GM21528 (cell line): ENCODE results near the gene SIRT4.
"Not testable (repeated sequence)": the region's sequence is repeated elsewhere in the genome, so short reads cannot be mapped to it uniquely, and the experiment has no call there.

Source experiments
- ATAC-seq: cut with Tn5 transposase; IDR thresholded peaks from one replicate; pipeline ENCODE4 v1.9.1; 2021; ENCODE audit warnings: mild to moderate bottlenecking, moderate library complexity; ENCODE audit not compliant: unreplicated experiment, low FRiP score

Gene SIRT4, protein sequence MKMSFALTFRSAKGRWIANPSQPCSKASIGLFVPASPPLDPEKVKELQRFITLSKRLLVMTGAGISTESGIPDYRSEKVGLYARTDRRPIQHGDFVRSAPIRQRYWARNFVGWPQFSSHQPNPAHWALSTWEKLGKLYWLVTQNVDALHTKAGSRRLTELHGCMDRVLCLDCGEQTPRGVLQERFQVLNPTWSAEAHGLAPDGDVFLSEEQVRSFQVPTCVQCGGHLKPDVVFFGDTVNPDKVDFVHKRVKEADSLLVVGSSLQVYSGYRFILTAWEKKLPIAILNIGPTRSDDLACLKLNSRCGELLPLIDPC

DNA sequence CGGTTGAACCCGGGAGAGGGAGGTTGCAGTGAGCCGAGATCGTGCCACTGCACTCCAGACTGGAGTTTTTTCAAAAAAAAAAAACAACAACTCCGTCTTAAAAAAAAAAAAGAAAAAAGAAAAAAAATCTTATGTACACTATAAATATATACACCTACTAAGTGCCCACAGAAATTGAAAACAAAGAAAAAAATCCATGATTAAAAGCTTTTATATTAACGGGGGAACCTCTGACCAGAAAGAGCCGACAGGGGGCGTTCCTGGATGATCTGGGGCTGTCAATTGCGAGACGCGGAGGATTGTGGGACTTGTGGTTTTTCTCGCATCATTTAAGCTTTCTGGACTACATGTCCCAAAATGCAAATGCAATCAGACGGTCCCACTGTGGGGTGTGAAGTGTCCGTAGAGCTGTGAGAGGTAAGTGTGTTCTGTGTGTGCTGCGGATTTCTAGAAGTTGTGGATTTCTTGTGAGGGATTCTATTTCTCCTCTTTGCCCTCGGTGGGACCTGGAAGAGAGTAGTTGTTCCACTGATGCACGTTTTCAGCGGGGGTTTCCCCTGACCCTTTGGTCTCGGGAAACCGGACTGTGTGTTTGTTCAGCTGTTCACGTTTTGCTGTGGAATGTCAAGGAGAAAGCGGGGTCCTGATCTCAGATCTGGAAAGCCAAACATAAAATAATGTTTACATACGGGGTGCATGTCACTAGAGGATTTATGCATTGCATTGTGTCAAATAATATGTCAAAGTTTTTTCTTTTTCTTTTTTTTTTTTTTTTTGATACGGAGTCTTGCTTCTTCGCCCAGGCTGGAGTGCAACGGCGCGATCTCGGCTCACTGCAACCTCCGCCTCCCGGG, at the start of gene SIRT4:
Gene SIRT4 (plus strand): TSS at position 360 of the 854 bp plus-strand sequence. CDS start 1,241 bp downstream, outside the sequence.
- ATAC-seq, result peak; percentile 93

DNA sequence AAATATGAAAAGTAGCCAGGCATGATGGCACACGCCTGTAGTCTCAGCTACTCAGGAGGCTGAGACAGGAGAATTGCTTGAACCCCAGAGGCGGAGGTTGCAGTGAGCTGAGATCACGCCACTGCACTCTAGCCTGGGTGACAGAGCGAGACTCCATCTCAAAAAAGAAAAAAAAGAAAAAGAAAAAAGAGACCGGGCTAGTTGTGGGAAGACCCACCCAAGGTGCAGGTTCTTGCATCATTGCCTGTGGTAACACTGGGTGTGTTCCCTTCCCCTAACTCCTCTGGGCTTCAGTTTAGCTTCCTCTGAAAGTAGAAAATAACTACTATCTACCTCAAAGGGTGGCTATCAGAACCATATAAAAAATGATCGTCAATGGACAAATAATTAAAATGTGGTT, 48.8 kb upstream of the SIRT4 start:
- not testable (repeated sequence) for ATAC-seq

DNA sequence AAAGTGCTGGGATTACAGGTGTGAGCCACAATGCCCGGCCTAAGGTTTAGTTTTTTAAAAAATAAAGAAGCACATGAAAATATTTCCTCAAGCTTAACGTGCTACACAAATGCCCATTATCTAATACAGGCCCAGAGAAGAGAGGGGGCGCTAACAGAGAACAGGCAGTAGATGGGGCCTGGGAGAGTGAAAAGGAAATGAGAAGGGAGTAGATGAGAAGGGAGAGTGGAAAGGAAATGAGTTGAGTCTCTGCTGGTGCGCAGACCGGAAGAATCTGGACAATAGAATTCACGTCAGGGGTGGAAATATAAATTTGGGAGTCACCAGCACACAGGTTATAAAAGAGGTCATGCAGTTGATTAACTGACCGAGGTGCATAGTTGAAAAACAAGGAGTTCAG, 47.3 kb upstream of the SIRT4 start:
- no peak for ATAC-seq

- ATAC-seq, result no peak
Observed at GRCh38 chr12:120257041-120257821, 44.9 kb upstream of the SIRT4 start.

DNA sequence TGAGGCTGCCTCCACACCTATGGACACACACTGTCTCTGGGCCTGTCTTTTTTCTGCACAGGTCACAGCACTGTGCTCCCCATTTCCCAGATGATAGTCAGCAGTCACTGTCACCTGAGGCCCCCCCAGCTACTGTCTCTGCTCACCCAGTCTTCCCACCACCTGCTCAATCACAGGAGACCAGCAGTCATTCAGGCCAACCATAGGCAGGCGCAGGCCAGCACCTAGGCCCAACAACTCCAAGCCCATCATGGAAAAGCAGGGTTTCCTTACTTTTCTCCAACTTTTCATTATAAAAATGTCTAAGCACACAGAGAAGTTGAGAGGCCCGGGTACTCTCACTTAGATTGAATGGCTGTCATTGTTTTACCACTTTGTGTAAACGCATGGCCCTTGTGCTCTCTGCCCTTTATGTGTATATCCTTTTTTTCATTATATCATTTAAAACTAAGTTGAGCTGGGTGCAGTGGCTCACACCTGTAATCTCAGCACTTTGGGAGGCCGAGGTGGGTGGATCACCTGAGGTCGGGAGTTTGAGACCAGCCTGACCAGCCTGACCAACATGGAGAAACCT, 43.7 kb upstream of the SIRT4 start:
- ATAC-seq, result no peak

DNA sequence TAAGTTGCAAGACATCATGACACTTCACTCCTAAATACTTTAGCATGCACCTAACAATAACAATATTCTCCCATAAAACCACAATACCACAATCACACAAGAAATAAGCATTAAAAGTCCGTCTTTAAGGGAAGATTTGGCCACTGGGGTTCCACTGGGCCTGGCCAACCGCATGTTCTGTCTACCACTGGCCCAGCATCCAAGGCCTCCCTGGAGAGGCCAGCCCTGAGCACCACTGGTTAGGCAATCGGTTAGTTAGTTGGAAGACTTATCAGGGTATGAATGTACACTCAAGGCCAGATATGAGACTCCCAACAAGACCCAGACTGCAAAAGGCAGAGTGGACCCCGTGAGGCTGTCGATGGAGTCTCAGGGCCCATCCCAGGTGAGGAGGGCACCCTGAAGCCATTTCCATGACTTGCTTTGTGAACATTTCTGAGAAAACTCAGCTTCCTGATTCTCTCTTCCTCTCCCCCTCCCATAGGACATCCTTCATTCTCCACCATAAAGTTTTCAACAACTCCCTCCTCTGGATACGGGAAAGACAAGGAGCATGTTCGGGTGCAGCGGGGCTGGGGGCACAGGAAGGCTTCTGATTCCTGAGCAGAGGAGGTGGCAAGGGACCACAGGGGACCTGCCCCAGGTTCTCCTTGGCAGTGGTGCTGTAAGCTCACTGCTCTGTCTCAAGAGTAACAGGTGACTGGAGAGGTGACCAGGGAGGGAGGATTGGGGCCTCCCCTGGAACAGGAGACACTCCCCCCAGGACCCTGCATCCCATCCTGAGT, 42.5 kb upstream of the SIRT4 start:
- no peak for ATAC-seq

GRCh38 chr12:120260607-120261006, 41.5 kb upstream of the SIRT4 start:
- no peak for ATAC-seq

DNA sequence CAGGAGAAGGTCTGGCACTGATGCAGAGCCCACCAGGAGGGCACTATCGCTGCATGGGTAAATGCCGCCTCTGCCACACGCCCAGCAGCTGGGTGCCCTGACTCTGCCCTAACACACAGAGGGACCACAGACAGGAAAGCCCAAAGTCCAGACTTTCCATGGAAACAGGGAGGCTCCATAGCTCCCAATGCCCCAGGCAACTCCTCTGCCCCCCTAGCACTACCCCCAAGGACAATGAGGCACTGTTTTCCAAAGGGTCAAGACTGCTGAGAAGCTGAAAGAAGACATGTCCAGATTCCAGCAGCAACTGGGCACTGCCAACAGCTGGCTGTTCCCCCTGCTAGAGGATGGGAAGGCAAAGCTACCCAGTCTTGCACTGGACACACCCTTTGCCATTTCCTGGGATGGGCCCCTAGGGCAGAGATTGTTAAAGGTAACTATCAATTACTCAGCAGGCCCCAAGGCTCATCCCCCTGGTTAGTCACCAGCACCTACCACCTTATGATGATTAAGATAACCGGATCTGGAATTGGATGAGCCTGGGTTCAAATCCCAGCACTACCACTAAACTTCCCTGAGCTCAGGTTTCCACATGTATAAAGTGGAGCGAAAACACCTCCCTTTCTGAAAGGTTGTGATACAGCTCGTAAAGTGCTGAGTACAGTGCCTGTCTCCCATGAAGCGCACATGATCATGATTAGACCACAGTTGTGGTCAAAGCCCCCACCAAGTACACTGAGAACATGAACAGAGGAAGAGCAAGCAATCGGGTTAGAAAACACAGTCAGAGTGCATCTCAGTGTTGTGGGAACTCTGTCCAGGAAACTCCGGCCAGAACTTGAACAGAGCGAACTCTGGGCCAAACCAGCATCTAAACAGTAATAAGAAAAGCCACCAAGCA, 39.9 kb upstream of the SIRT4 start:
- ATAC-seq, result no peak

DNA sequence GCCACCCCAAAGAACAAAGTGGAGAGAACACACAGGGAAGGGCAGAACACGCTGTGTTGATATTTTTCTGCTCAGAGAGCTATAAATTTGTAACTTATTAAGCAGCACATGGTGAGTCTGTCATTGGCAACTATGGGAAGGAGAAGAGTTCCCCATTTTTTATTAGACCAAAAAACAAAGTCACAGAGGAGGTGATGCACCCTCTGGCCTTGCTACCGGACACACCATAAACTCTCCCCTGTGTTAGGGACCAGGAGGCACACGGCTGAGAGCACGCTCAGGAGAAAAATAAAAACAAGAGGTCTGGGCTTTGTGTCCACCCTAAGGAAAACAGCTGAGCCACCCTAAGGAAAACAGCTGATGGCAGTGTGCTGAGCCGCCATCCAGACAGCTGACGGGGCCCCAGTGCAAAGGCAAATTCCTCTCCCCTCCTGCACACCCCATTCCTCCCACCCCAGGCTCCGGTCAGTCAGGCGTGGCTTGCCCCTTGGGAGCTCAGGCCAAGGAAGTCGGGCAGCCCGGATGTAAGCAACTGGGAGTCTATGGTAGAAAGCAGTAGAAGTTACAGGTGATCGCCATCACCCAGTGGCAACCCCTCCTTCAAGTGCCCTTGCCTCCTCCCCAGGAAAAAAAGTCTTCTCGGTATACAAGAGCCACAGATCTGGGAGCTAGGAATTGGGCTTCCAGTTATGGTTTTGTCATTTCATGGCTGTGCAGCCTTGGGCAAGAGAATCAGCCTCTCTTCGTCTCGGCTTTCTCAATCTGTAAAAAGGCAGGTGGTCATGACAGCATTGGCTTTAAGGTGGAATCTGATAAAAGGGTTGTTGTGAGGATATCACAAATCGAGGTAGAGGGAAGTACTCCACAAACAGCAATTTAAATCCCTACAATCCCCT, 39.0 kb upstream of the SIRT4 start:
- ATAC-seq, result no peak

- ATAC-seq, result no peak
Observed at GRCh38 chr12:120263748-120264085, 38.4 kb upstream of the SIRT4 start.

DNA sequence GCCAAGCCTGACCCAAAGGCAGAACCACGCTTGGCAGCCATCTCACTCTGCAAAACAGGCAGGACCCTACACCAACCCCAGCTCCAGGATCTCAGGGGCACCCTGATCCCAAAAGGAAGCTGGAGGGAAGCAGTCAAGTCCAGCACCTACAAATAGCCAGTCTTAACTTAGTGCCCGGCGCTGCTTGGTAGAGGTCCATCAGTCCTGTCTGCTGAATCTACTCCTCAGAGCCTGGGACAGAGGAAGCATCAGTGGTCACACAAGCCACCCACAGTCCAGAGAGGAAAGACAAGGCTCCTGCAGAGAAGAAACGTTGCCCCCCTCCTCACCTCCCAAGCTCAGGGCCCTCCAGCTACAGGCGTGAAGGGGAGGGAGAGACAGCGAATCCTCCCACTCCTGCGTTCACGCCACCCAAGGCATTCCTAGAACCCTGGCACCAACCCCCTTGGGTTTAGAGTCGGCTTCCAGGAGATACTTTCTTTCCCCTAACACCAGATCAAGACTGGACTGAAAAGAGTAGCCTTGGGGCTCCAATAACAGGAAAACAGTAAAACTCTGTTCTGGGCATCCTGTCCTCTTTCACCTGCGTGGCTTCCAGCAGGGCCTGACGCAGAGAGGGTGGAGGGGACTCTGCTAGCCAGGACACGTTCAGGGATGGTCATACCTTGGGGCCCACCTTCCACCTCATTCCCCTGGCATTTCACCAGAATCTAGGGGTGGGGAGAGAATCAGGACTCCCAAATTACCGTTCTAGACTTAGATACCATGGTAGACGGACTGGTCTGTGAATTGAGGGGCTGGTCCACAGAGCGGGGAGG, 37.8 kb upstream of the SIRT4 start:
- no peak for ATAC-seq

DNA sequence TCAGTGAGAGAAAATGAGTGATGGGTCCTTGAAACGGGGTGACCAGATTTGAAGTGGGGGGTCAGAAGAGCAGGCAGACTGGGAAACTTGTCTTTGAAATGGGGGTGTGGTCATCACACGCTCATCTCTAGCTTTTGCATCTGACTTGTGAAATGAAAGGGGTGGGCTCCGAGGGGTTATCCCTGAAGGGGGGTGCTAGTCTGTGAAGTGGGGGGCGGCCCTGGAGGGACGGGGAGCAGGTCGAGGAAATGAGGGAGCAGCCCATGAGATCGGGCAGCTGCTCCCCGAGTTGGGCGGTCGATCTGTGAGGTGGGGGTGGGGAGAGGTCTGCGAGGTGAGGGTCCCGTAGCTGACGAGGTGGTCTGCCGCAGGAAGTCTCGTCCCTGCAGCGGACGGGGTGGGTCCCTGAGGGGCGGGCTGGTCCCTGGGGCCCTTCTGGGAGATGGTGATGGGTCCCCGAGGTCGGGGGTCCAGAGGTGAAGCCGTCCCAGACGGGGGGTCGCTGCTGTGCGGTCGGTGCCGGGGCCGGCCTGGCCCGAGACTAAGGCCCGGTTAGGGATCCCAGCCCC, 37.1 kb upstream of the SIRT4 start:
- ATAC-seq, result no peak

DNA sequence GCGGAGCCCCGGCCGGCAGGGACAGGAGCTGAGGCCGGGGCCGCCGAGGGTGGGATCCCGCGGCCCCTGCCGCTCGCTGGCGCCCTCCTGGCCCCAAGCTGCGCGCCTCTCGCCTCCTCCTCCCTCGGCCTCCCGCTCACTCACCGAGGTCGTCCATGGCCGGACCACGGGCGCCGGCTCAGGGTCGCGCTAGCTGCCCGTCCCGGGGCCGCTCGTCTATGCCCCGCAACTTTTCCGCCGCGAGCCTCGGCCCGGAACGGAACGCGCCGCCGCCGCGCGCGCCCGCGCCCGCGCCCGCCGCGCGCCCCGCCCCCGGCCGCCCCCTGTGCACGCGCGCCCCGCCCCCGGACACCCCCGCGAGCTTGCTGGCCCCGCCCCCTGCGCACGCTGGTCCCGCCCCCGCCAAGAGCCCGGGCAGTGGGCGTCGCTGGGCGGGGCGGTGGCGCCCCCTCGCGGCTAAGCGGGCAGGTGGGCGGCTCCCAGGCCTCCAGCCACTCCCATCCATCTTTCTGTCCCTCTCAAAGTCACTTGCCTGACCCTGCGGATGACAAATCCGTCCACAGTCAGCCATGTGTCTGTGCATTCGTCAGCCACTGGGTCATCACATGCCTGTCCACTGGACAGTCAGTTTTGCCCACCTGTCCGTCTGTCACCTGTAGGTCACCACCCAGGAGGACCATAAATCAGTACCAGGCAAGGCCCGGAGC, 36.5 kb upstream of the SIRT4 start, which contains the start of gene PXN:
Gene PXN (minus strand): TSS at position 258 of the 707 bp plus-strand sequence. CDS start 101 bp downstream, at position 157.
- ATAC-seq, result peak; percentile 70

DNA sequence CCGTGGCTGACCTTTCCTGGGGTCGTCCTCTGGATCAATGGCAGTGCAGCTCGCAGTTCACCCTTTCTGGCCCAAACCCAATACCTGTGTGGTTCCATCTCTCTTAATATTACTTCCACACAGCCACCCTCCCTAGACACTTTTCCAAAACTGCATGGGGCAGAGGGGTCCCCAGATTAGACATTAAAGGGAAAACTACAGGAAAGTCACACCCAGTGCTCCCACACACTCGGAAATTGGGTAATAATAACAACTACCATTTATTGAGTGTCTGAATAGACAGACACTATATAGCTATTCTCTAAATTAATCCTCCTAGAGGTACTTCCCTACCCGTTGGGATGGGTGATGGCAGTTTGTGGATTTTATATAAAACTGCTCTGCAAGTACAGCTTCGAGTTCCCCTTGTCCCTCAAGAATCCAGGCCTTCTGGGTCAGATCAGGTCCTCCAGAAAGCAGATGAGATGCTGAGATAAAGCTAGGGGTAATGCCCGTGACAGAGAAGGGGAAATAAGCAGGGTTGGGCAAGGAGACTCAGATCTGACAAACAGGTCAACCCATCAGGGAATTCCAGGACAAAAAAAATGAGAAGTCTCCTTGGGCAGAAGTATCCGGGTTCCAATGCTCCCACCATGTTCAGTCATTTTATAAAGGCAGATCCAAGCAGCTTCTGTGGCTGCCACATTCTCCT, 35.8 kb upstream of the SIRT4 start:
- no peak for ATAC-seq

DNA sequence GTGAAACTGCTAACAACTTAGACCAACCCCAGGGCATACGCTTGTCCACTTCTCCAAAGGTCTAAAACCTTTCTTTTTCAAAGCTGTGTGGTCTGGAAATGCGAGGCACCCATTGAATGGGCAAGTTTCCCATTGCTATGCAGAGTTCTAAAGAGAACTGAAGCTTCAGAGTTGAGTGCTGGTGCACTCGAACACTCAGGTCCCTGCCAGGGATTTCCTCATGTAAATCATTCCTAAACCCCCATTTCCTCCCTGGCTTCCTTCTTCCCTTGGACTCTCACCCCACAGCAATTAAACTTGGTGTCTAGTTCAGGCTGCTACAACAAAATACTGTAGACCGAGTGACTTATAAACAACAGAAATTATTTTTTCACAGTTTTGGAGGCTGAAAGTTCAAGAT, 34.4 kb upstream of the SIRT4 start:
- no peak for ATAC-seq

DNA sequence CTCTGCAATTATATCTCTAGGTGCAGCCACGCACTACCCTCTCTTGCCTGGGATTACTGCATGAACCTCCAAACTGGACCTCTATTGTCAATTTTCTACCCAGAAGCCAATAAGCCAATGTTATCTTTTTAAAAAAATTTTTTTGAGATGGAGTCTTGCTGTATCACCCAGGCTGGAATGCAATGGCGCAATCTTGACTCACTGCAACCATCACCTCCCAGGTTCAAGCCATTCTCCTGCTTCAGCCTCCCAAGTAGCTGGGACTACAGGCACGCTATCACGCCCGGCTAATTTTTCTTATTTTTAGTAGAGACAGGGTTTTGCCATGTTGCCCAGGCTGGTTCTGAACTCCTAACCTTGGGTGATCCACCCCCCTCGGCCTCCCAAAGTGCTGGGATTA, 25.4 kb upstream of the SIRT4 start:
- ATAC-seq, result no peak
